ENCODE results near the gene KDM5B. TPM values are rescaled to one million over a fixed set of nuclear protein-coding genes. Genes with fewer than 3 reads are reported as not detected.
"Not testable (repeated sequence)": the region's sequence is repeated elsewhere in the genome, so short reads cannot be mapped to it uniquely, and the experiment has no call there.

Gene KDM5B
- total RNA-seq, 1 donor from 2014 or later: 10.8 TPM

DNA sequence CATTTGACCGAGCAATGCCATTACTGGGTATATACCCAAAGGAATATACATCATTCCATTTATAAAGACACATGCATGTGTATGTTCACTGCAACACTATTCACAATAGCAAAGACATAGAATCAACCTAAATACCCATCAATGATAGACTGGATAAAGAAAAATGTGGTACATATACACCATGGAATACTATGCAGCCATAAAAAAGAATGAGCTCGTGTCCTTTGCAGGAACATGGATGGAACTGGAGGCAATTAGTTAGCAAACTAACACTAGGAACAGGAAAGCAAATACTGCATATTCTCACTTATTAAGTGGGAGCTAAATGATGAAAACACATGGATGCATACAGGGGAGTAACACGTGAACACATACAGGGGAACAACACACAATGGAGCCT, 63.5 kb downstream of the KDM5B start:
- ATAC-seq; intact Hi-C loops (cut with DNase I); DNase-seq (ENCODE audit: missing footprints): not testable (repeated sequence)

DNA sequence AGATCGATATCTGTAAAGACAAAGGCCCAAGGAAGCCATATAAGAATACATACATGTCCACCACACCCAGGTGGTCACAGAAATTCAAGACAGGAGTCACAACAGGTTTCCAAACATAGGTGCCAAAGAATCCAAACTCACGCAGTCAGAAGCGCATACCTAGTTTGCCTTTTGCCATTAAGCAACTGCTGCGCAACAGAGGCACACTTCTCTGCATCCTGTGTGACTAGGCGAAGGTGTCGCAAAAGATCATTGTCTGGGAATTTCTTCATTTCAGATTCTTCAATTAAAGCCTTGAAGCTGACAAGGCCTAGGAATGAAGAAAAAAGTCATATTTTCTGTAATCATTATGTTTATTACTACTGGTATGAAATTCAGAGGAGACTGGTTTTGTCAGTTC, 65.7 kb downstream of the KDM5B start:
- intact Hi-C loops (cut with DNase I): no loop called here
- ATAC-seq (no peak), DNase-seq (ENCODE audit: missing footprints) (no peak)

GRCh38 chr1:202733251-202733650, 75.0 kb downstream of the KDM5B start:
- intact Hi-C loops (cut with DNase I): no loop called here
- ATAC-seq (no peak), DNase-seq (ENCODE audit: missing footprints) (no peak)

DNA sequence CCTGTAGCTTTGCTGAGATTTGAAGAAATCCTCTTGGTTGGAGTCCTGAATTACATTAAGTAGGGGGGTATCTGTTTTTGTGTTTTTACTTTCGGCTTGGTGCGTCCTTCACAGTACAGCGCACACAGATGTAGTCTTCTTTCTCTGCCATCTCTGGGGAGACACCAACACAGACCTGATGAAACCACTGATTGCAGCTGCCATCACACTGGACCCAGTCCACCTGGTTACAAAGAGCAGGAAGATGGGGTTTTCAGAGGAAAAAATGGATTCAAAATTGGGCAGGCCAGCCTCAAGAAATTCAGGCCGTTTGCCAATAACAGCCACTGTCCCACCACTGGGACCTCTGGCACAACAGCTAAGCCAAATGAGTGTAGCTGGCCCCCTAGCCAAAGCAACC, 79.3 kb downstream of the KDM5B start:
- intact Hi-C loops (cut with DNase I): no loop called here
- no peak for ATAC-seq

GRCh38 chr1:202725526-202725925, 82.7 kb downstream of the KDM5B start:
- ATAC-seq: no peak
- intact Hi-C loops (cut with DNase I): no loop called here
- no peak for DNase-seq (ENCODE audit: missing footprints)

More for the DNA sequence above, 79.3 kb downstream of the KDM5B start:
- no peak for DNase-seq (ENCODE audit: missing footprints)

GRCh38 chr1:202723708-202724107, 84.5 kb downstream of the KDM5B start:
- intact Hi-C loops (cut with DNase I): no loop called here
- ATAC-seq (no peak), DNase-seq (ENCODE audit: missing footprints) (no peak)

- intact Hi-C loops (cut with DNase I); DNase-seq (ENCODE audit: missing footprints); ATAC-seq: not testable (repeated sequence)
These were observed 85.2 kb downstream of the KDM5B start for GRCh38 chr1:202723046-202723445.

DNA sequence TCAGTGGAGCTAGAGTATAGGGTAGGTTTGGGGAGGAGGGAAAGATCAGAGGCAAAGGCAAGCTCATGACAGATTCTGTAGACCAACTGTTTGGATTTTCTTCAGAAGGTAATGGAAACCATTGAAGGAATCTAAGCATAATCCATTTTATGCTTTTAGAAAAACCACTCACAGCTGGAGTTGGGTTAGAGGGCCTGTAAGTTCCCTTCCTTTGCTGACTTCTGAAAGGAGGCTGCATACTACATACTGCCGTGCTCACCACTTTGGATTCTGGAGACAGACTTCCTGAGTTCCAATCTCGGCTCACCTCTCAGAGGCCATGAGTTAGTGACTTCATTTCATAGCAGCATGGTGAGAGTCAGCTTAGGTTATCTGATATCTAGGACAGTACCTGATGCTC, 91.6 kb downstream of the KDM5B start:
- ATAC-seq: no peak
- no peak for DNase-seq (ENCODE audit: missing footprints)
- intact Hi-C loops (cut with DNase I): loop anchor here (5.0 to 10.0 kb wide), 3 partner anchors 252 to 402 kb away; partner anchors contain the start of gene UBE2T

- intact Hi-C loops (cut with DNase I): loop anchor here (10.0 kb wide), 2 partner anchors 249 to 399 kb away; no protein-coding TSS in a partner anchor
- ATAC-seq; DNase-seq (ENCODE audit: missing footprints): not testable (repeated sequence)
These were observed 94.0 kb downstream of the KDM5B start for GRCh38 chr1:202714202-202714601.

- ATAC-seq: no peak
- no peak for DNase-seq (ENCODE audit: missing footprints)
- intact Hi-C loops (cut with DNase I): loop anchor here (10.0 kb wide), 2 partner anchors 248 to 398 kb away; no protein-coding TSS in a partner anchor
These were observed 95.1 kb downstream of the KDM5B start for GRCh38 chr1:202713110-202713509.

DNA sequence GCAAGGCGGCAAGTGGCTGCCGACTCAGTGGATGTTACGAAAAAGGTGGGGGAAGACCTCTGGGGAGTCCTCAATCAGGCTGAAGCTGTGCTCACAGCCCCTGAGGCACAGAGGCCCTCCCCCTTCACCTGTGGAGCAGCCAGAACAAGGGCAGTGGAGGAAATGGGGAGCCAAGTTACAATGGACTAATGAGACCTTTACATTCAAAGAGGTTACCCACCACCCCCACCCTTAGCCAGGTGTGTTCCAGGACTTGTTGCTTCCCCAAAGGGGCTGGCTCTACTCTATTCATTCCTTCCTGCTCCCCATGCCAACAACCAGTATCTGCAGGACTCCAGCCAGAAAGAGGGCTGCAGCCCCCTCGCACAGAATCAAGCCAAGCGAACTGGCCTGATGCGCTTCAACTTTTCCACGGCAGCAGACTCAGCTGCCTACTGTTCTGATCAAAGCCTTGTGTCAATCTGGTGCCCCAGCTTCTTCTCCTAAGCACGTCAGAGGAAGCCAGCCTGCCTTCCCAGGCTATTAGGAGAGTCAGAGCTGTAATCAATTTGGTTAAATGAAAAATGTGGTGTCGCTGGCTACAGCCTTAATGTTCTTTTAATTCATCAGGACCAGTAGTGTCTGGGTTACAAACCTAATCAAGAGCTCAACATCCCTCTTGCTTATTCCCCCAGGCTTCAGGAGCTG, 96.1 kb downstream of the KDM5B start:
- intact Hi-C loops (cut with DNase I): loop anchor here (10.0 kb wide), 2 partner anchors 247 to 397 kb away; no protein-coding TSS in a partner anchor
- no peak for DNase-seq (ENCODE audit: missing footprints)
- ATAC-seq: no peak

DNA sequence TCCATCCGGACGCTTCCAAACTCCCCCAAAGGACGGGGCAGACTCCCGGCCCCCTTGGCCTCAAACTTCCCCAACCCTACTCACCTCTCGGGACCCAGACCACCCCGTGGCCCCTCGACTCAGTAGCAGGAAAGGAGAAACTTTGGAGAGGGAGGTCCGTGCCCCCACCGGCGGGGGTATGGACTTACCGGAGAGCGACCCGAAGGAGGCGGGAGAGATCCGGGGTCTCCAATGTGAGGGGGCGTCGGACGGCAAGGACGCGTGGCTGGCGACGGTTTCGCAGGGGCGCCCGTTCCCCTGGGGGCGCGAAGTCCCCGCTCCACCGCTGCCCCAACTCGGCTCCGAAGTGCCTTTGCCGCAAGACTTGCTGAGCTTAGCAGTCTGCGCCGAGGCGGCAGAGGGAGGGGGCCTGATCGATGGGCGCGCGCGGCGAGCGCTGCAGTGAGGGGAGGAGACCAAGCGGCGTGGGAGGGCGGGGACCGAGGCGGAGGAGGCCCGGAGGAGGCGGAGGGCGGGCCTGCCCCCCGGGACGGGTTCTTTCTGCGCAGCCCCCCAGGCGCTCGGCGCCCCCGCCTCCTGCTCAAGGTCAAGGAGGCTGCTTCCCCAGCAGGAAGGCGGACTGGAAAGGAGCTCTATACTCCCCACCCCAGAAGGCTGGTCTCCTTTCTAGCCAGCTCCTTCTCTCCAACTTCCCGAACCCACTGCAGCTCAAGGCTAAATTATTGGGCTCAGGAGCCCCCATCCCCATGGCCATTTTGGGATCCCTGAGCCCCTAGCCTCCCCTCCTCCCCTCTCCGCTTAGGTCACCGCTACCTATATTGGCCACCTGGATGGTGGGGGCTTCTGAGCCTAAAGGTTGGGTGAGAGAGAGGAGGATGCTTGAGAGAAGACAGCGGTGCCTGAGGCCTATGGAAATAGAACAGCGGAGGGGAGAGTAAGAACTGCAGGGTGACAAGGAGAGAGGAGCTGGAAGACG, 97.9 kb downstream of the KDM5B start, which contains the start of gene SYT2:
TSS of gene SYT2 (minus strand) at position 385 of the 976 bp plus-strand sequence. CDS start 104,682 bp downstream, outside the sequence.
- intact Hi-C loops (cut with DNase I): loop anchor here (10.0 kb wide), 2 partner anchors 246 to 396 kb away; no protein-coding TSS in a partner anchor
- DNase-seq (ENCODE audit: missing footprints) (no peak), ATAC-seq (no peak)

- no peak for ATAC-seq
- intact Hi-C loops (cut with DNase I): loop anchor here (10.0 kb wide), 2 partner anchors 245 to 395 kb away; no protein-coding TSS in a partner anchor
- no peak for DNase-seq (ENCODE audit: missing footprints)
These were observed 98.8 kb downstream of the KDM5B start for GRCh38 chr1:202709276-202710041.

- ATAC-seq: no peak
- intact Hi-C loops (cut with DNase I): no loop called here
- DNase-seq (ENCODE audit: missing footprints): no peak
These were observed 99.6 kb downstream of the KDM5B start for GRCh38 chr1:202708456-202709275.

DNA sequence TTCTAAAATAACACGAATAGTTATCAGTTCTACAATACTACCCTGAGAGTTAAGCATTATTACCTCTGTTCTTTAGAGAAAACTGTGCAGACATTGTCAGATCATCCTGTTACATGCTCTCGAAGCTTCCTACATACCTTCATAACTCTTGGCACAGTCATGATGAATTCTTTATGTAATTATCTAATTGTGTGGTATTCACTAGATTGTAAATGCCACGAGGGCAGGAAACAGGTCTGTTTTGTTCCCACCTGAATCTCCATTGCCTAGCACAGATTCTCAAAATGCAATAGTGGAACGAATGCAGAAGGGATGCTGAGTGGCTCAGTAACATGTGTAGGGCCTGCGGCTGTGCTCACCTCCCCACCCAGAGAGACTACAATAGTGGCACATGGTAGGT, 101.4 kb downstream of the KDM5B start:
- DNase-seq (ENCODE audit: missing footprints) (no peak), ATAC-seq (no peak)
- intact Hi-C loops (cut with DNase I): no loop called here

- ATAC-seq (no peak), DNase-seq (ENCODE audit: missing footprints) (no peak)
- intact Hi-C loops (cut with DNase I): no loop called here
These were observed 103.6 kb downstream of the KDM5B start for GRCh38 chr1:202704601-202705000.

DNA sequence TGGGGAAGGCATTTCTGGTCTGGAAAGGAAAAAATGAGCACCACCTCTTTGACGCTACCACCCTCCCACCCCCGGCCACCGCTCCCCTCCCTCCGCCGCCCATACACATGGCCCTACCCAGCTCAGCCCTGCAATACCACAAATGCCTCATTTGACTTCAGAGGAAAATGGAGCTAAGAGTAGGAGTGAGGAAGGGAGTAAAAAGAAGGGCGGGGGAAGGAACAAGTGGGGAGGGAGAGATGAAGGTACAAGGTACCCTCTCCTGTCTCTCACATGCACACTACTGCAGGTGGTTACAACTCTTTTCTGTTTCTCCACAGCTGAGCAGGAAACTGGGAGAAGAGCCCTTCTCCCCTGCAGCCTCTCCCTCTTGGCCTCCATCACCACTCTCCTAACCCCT, 105.0 kb downstream of the KDM5B start:
- no peak for ATAC-seq
- intact Hi-C loops (cut with DNase I): no loop called here
- DNase-seq (ENCODE audit: missing footprints): no peak

DNA sequence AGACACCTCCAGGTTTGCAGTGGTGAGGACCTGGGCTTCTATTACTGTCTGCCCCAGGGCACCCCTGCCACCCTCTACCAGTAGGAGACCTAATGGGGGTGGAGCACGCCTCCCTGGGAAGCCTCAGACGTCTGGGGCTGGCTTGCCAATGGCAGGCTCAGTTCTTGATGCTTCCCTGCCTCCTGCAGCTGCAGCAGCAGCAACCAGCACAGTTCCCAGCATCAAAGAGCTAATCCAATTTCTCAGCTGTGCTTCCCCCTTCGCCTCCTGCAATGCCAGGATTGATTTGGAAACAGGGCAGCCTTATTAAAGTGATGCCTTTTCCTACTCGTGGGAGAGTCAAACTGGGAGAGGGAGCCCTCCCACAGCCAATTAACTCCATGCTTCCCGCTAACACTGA, 106.1 kb downstream of the KDM5B start:
- intact Hi-C loops (cut with DNase I): no loop called here
- DNase-seq (ENCODE audit: missing footprints) (no peak), ATAC-seq (no peak)
